HFF-Myc (cell line): Measurements from ENCODE around the gene TRAF1.

Experiments
- DNase-seq: peaks from one replicate; pipeline ENCODE4 v3.0.0-alpha.2; 2011; ENCODE audit warnings: low read depth; ENCODE audit errors: extremely low read depth
- H3K4me3 ChIP-seq: replicated peaks from 2 replicates; pipeline ENCODE4 v1.5.1; 2011; ENCODE audit warnings: low read depth, mild to moderate bottlenecking, control low read depth, low read length
- CTCF ChIP-seq: IDR thresholded peaks from 2 replicates; pipeline ENCODE4 v1.5.1; 2012; ENCODE audit warnings: mild to moderate bottlenecking, low read depth, low read length, control low read depth; ENCODE audit errors: missing control alignments

TRAF1 gene

GRCh38 chr9:120861935-120862334 is 64.7 kb downstream of the TRAF1 start:
- DNase-seq = no peak
- no peak overlapping the region for H3K4me3 ChIP-seq
- TF ChIP-seq CTCF = no peak

GRCh38 chr9:120860083-120860482 is 66.5 kb downstream of the TRAF1 start:
- H3K4me3 ChIP-seq = no peak overlapping the region
- DNase-seq = no peak
- no peak for TF ChIP-seq CTCF

GRCh38 chr9:120859361-120859760 is 67.2 kb downstream of the TRAF1 start:
- no peak overlapping the region for H3K4me3 ChIP-seq
- no peak for DNase-seq
- TF ChIP-seq CTCF = no peak

- no peak for DNase-seq
- TF ChIP-seq CTCF = no peak
- H3K4me3 ChIP-seq = no peak overlapping the region
Observed at GRCh38 chr9:120857902-120858301, 68.7 kb downstream of the TRAF1 start.

- no peak overlapping the region for H3K4me3 ChIP-seq
- TF ChIP-seq CTCF = no peak
Observed at GRCh38 chr9:120857481-120857880, 69.1 kb downstream of the TRAF1 start.

GRCh38 chr9:120856700-120857099 is 69.9 kb downstream of the TRAF1 start:
- H3K4me3 ChIP-seq = no peak overlapping the region
- no peak for TF ChIP-seq CTCF
- DNase-seq = no peak

More at GRCh38 chr9:120857481-120857880, 69.1 kb downstream of the TRAF1 start:
- DNase-seq = no peak
